Upper lobe of left lung (tissue), 6 donors: ENCODE measurements around the gene PAX7. TPM values are rescaled to one million over a fixed set of nuclear protein-coding genes. Genes with fewer than 3 reads are reported as not detected.

Experiments
- ATAC-seq, 2 donors: fragments of 200-7000 bp; cut with Tn5 transposase; one replicate each; pipeline ENCODE4 v1.9.1; 2022; ENCODE audit warnings: mild to moderate bottlenecking in 2 of 2, moderate library complexity in 2 of 2; ENCODE audit not compliant: low FRiP score in 2 of 2
- DNase-seq, 2 donors: peaks; one replicate each; pipeline ENCODE4 v3.0.0-alpha.2; 2019 to 2020
- H3K27ac ChIP-seq, 4 donors: fragments of 200-600 bp; sonication (generic); one replicate each; pipeline ENCODE4 v1.5.1; 2016 to 2019
- H3K27me3 ChIP-seq, 4 donors: fragments of 200-600 bp; sonication (generic); one replicate each; pipeline ENCODE4 v1.5.1; 2017 to 2019
- H3K36me3 ChIP-seq, 4 donors: fragments of 200-600 bp; sonication (generic); one replicate each; pipeline ENCODE4 v1.5.1; 2016 to 2019
- H3K4me1 ChIP-seq, 4 donors: fragments of 200-600 bp; sonication (generic); one replicate each; pipeline ENCODE4 v1.5.1; 2018 to 2019
- H3K4me3 ChIP-seq, 4 donors: fragments of 200-600 bp; sonication (generic); one replicate each; pipeline ENCODE4 v1.5.1; 2017 to 2019; ENCODE audit warnings: mild to moderate bottlenecking in 2 of 4, moderate library complexity in 1 of 4
- H3K9me3 ChIP-seq, 4 donors: fragments of 200-600 bp; sonication (generic); one replicate each; pipeline ENCODE4 v1.5.1; 2018 to 2019
- CTCF ChIP-seq, 6 experiments: fragments of 450-650 bp in 4 of 6; fragments of 200-600 bp in 2 of 6; sonication (generic) in 2 of 6; IDR thresholded peaks; one replicate each; pipeline ENCODE4 v1.5.1; 2016 to 2019; ENCODE audit warnings: antibody characterized with exemption in 6 of 6
- EP300 ChIP-seq, 4 donors: sonication (generic); formaldehyde crosslinking; IDR thresholded peaks; one replicate each; pipeline ENCODE4 v1.5.1; 2017; ENCODE audit warnings: antibody characterized with exemption in 4 of 4, control low read depth in 2 of 4
- POLR2A ChIP-seq, 4 donors: fragments of 450-650 bp; IDR thresholded peaks; one replicate each; pipeline ENCODE4 v1.5.1; 2016 to 2017; ENCODE audit warnings: antibody characterized with exemption in 4 of 4, mild to moderate bottlenecking in 2 of 4
- POLR2AphosphoS5 ChIP-seq, 2 donors: sonication (generic); formaldehyde crosslinking; IDR thresholded peaks; one replicate each; pipeline ENCODE4 v1.5.1; 2017; ENCODE audit warnings: antibody characterized with exemption in 2 of 2
- WGBS, 2 donors: methylation state at CpG; one replicate each; pipeline ENCODE4 v1.1.5; 2017 to 2018; 5-methylcytosine and 5-hydroxymethylcytosine counted together
- total RNA-seq, 6 donors: library from RNA; depleted of rRNA in 4 of 6; stranded (reverse); fragments of >200 nt in 4 of 6; gene quantifications; one replicate each; pipeline versions ENCODE4 v1.1.0 to v1.2.1, GENCODE V29; 2016 to 2021
- donor health status: DM: no; HTN: no; CAD: no; lungs with moderate emphysema.
- donor health status: DM: no; HTN: yes; CAD: no; lungs with severe emphysema.

PAX7 gene
- total RNA-seq, 6 donors from 2014 or later: not detected

- peak in 1 of 2 donors; percentile 61 for DNase-seq
- 6 to 10% methylated on average over 49 of the region's 49 CpGs for WGBS, 2 donors
These were observed 10.6 kb downstream of the PAX7 start for GRCh38 chr1:18641005-18641941.

GRCh38 chr1:18642278-18643095 lies 11.8 kb downstream of the PAX7 start:
- peaks cover 6 to 95% (median 49%) of the 10 kb centered on the region in 4 donors for H3K27me3 ChIP-seq
- TF ChIP-seq EP300 (IDR thresholded peaks at IDR 0.05) (no peak), CTCF (IDR thresholded peaks at IDR 0.05) (no peak), POLR2A (IDR thresholded peaks at IDR 0.05) (no peak), POLR2AphosphoS5 (IDR thresholded peaks at IDR 0.05) (no peak)
- H3K27ac ChIP-seq: no peak overlapping the region
- 1 to 4% methylated on average over 21 to 22 of the region's 22 CpGs for WGBS, 2 donors
- H3K9me3 ChIP-seq: no peaks in the 10 kb centered on the region
- DNase-seq: no peak
- H3K4me1 ChIP-seq: peaks cover 0 to 35% (median 17%) of the 10 kb centered on the region in 4 donors
- H3K4me3 ChIP-seq: no peak overlapping the region
- no peaks in the 10 kb centered on the region for H3K36me3 ChIP-seq
- no peak for ATAC-seq

More at GRCh38 chr1:18641005-18641941, 10.6 kb downstream of the PAX7 start:
- Histone ChIP-seq H3K27me3 (peaks cover 6 to 94% (median 52%) of the 10 kb centered on the region in 4 donors), H3K4me3 (no peak overlapping the region), H3K27ac (no peak overlapping the region), H3K4me1 (peaks cover 0 to 28% (median 5%) of the 10 kb centered on the region in 4 donors), H3K36me3 (no peaks in the 10 kb centered on the region), H3K9me3 (no peaks in the 10 kb centered on the region)
- TF ChIP-seq CTCF (IDR thresholded peaks at IDR 0.05): no peak
- no peak for TF ChIP-seq POLR2AphosphoS5 (IDR thresholded peaks at IDR 0.05)
- TF ChIP-seq EP300 (IDR thresholded peaks at IDR 0.05): no peak
- TF ChIP-seq POLR2A (IDR thresholded peaks at IDR 0.05): no peak
- ATAC-seq: no peak

GRCh38 chr1:18643154-18644012 lies 12.7 kb downstream of the PAX7 start:
- peak in 1 of 2 donors; percentile 75 for DNase-seq
- no peaks in the 10 kb centered on the region for H3K9me3 ChIP-seq
- H3K4me1 ChIP-seq: peaks cover 0 to 35% (median 18%) of the 10 kb centered on the region in 4 donors
- H3K27ac ChIP-seq: no peak overlapping the region
- TF ChIP-seq CTCF (IDR thresholded peaks at IDR 0.05): no peak
- no peak for TF ChIP-seq EP300 (IDR thresholded peaks at IDR 0.05)
- TF ChIP-seq POLR2AphosphoS5 (IDR thresholded peaks at IDR 0.05): no peak
- no peak for TF ChIP-seq POLR2A (IDR thresholded peaks at IDR 0.05)
- 1 to 3% methylated on average over 59 to 72 of the region's 73 CpGs for WGBS, 2 donors
- no peaks in the 10 kb centered on the region for H3K36me3 ChIP-seq
- H3K27me3 ChIP-seq: peaks cover 6 to 92% (median 47%) of the 10 kb centered on the region in 4 donors
- peak in 1 of 2 donors; percentile 33 for ATAC-seq
- H3K4me3 ChIP-seq: no peak overlapping the region

- Histone ChIP-seq H3K36me3 (no peaks in the 10 kb centered on the region), H3K4me3 (no peak overlapping the region), H3K27ac (no peak overlapping the region), H3K27me3 (peaks cover 6 to 92% (median 46%) of the 10 kb centered on the region in 4 donors), H3K4me1 (peaks cover 0 to 35% (median 18%) of the 10 kb centered on the region in 4 donors), H3K9me3 (no peaks in the 10 kb centered on the region)
- no peak for TF ChIP-seq CTCF (IDR thresholded peaks at IDR 0.05)
- no peak for TF ChIP-seq POLR2AphosphoS5 (IDR thresholded peaks at IDR 0.05)
- no peak for TF ChIP-seq EP300 (IDR thresholded peaks at IDR 0.05)
- TF ChIP-seq POLR2A (IDR thresholded peaks at IDR 0.05): no peak
- WGBS, 2 donors: 3 to 4% methylated on average over 9 to 22 of the region's 22 CpGs
- DNase-seq (no peak), ATAC-seq (no peak)
These were observed 13.4 kb downstream of the PAX7 start for GRCh38 chr1:18644013-18644399.
